Stimulated activated CD4-positive, alpha-beta T cell treated with anti-CD3 and anti-CD28 coated beads, Interleukin-4, amount 100 ng/mL, for 1 hour (primary cell): Measurements from ENCODE around the gene PIEZO2.

ENCODE experiments used
- DNase-seq: peaks from one replicate; pipeline ENCODE4 v3.0.0-alpha.2; 2020

Gene PIEZO2

DNA sequence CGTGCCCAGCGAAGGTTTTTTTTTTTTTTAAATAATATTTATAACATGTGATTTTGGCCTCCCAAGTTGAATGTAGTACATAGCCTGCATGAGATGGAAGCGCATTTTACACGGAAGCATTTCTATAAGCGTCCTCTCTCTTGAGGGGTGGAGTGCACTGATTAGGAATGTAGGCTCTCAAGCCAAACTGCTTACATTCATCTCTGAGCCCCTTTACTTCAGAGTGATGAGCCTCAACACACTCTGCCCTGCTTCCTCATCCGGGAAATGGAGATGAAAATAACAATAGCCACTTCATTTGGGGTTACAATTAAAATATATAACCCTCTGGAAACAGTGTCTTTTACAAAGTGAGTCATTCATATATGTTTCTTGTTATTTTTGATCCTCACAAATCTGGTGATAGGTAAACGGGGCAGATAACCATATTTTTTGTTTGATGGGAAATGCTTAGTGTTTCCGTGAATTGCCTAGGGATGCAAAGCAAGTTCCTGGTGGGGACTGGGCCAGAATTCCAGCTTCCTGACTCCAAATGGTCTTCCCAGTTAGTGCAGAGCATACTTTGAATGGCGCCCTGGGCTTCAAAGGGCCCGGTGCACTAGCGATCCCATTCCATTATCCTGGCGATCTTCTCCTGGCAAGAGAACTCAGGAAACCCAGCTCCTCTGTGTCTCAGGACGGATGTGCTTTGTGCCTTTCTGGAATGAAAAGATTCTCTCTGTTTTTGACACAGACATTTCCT, 124.3 kb downstream of the PIEZO2 start:
- DNase-seq: no peak

- DNase-seq: no peak
Measured at GRCh38 chr18:11021477-11021876, 127.9 kb downstream of the PIEZO2 start.

DNA sequence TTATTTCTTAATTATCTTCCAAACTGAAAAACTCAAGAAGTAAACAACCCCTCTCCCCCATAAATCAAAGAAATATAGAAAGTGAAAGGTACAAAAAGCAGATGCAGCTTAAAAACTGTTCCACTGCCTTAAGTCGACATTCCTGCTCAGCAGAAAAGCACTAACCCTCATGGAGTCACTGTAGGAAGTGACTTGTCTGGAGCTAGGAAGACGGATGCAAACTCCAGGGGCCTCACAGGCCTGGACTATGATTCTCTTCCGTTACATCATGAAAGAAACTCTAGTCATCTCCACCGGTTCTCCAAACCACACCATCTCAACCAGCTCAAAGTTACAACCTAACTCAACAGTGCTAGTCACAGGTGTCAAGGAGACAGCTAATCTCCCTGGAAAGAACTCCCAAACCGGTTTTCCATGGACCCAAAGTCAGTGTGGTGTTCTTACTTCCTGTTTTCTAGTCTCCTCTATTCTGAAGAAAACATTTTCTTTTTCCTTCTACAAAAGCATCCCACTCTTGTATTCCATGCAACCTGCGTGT, 128.4 kb downstream of the PIEZO2 start:
- DNase-seq: no peak

DNA sequence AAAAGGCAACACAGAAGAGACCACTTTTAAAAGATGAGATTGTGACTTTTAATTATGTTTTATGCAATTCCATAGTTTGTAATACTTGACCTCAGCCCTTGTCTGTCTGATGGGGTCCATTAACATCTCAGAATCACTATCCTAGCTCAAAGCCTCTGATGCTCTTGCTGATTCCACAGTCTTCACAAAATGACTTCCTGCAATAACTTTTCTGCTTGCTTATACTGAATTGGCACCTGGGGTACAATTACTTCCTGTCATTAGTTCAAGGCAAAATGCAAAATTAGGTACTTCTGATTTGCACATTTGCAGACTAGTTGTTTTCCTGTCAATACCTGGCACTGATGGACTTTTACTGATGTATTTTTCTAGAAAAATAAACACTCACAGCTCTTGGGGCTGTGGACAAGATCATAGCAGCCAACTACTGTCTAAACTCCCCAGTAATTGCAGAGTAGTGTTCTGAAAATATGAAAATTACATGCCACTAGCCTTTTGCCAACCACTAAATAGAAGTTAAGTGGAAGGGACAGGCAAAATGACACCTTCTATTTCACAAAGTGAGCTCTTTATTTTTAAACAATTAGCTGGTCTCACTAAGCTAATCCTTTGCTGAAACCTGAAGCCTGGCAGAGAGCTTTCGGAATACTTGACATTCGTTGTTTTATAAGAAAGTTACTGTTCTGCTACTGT, 129.1 kb downstream of the PIEZO2 start:
- DNase-seq: no peak

DNA sequence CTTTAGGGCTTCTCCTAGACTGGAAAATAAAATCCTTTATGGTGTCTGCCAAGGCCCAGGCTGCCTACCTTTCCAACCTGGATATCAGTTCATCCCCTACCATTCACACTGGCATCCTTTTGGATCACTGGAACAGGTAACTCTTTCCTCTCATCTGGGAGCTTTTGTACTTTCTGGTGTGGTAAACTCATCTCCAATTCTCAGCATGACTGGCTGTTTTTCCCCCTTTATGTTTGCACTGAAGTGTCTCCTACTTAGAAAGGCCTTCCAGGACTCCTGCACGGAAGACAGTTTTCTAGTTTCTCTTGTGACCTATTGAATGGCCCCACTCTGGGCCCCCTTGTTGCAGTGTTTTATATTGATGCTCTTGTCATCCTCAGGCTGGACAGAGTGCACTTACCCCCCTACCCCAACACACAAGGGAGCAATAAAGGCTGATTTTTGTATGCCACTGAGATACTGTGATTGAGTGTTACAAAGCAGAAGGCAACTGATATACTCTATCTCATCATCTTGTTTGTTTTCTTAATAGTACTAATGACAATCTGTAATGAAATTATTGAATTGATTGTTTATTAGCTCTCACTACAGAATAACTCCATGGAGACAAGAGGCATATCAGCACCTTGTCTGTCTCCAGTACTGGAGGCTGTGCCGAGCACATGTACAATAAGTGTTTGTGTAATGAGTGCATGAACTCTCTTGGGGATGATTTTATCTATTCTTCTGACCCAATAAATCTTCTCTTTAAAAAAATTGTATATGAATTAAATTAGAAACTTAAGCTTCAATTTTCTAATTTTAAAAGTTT, 129.9 kb downstream of the PIEZO2 start:
- DNase-seq: no peak

GRCh38 chr18:11009869-11010268, 139.5 kb downstream of the PIEZO2 start:
- DNase-seq: no peak

- DNase-seq: no peak
Measured at GRCh38 chr18:11009147-11009546, 140.2 kb downstream of the PIEZO2 start.

DNA sequence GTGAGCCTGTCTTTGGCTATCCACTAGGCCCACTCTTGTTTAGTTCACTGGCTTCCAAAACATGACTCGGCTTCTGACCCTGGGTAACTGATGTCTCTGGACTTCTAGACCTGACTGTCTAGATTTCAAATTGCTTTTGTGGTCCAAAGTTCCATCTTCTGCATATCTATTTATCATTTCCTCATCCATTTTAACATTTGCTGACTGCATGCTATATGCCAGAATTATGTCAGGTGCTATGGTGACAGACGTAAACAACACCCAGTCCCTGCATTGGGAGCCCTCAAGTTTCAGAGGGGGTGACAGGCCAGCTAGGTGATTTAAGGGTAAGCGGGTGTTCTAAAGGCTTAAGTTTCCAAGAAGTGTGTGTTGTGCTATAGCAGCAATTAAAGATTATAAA, 140.9 kb downstream of the PIEZO2 start:
- no peak for DNase-seq

GRCh38 chr18:11005528-11005927, 143.8 kb downstream of the PIEZO2 start:
- no peak for DNase-seq

DNA sequence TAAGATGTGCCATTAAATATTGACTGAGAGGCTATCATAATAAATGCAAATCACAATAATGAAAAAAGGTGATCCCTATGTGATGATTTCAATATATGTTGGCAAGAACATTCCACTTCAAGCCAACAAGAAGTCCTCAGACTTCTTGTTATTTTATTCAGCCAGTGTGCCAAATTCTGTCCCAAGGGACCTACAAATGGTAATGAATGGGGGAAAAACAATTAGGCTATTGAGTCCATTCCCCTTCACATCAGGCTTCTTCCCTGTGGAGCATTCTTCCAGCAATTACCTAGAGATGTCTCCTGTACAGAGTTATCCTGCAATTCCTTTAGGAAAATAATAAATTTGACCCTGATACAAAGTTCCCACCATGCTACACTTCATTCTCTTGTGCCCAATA, 144.4 kb downstream of the PIEZO2 start:
- DNase-seq: no peak

GRCh38 chr18:11004294-11004693, 145.1 kb downstream of the PIEZO2 start:
- no peak for DNase-seq

- DNase-seq: no peak
Measured at GRCh38 chr18:11002796-11003195, 146.6 kb downstream of the PIEZO2 start.

- no peak for DNase-seq
Measured at GRCh38 chr18:11002277-11002676, 147.1 kb downstream of the PIEZO2 start.

- no peak for DNase-seq
Measured at GRCh38 chr18:11000071-11000470, 149.3 kb downstream of the PIEZO2 start.

DNA sequence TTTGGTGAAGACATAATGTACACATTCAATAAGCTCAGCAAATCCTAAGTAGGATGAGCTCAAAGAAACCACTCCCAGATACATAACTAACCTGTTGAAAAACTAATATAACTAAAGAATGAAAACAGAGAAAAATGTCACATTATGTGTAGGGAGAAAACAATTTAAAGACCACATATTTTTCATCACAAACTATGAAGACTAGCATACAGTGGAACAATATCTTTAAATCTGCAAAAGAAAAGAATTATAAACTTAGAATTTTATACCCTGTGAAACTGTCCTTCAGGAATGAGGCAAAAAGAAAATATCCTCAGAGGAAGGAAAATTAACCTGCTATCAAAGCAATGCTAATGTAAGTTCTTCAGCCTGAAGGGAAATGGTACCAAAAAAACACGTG, 151.5 kb downstream of the PIEZO2 start:
- DNase-seq: no peak

GRCh38 chr18:10995550-10995949, 153.8 kb downstream of the PIEZO2 start:
- DNase-seq: no peak

- no peak for DNase-seq
Measured at GRCh38 chr18:10989486-10989885, 159.9 kb downstream of the PIEZO2 start.

DNA sequence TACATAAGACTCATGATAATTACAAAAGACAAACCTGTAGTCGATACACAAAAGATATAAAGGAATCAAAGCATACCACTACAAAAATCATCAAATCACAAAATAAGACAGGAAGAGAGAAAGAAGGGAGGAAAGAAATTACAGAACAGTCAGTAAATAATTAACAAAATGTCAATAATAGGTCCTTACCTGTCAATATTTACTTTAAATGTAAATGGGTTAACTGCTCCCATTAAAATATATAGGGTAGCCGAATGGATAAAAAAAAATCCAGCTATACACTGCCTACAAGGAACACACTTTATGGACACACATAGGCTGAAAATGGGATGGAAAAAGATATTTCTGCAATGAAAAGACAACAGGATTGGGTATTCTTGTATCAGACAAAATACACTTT, 163.7 kb downstream of the PIEZO2 start:
- no peak for DNase-seq

DNA sequence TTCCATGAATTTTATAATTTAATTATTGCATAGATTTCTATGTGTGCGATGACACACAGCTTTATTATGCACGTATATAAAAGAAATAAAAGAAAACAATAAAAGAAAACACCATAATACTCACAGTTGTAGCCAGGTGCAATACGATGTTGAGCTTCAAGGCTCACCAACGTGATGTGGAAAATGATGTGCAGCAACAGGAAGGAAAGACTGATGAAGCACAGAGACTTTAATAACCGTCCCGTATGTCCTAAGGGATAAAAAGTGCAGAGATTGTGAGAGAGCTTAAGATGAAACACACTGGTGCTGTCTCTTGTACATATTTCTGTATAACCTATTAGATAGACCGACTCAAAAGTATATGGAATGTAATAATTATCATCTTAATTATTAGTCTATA, 170.0 kb downstream of the PIEZO2 start:
- DNase-seq: no peak

GRCh38 chr18:10977042-10977441, 172.3 kb downstream of the PIEZO2 start:
- DNase-seq: no peak

- no peak for DNase-seq
Measured at GRCh38 chr18:10973567-10974203, 175.7 kb downstream of the PIEZO2 start.

- no peak for DNase-seq
Measured at GRCh38 chr18:10971717-10972116, 177.7 kb downstream of the PIEZO2 start.

DNA sequence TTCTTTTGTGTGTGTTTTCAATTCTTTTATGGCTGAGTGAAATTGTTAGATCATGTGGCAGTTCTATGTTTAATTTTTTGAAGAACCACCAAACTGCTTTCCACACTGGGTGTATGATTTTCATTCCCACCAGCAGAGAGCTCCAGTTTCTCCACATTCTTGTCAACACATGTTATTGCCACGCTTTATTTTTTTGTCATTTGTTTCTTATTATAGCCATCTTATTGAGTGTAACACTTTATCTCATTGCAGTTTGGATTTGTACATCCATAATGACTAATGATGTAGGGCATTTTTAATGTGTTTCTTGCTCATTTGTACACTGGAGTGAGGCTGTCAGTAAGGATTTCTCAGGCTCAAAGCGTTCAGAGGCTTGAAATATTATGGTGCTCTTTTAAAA, 184.2 kb downstream of the PIEZO2 start:
- DNase-seq: no peak
